NCI-H526 treated with DMSO at 0.1 percent for 48 hours (cell line): ENCODE data around the gene ZNF614.
"Not testable (repeated sequence)": the region's sequence is repeated elsewhere in the genome, so short reads cannot be mapped to it uniquely, and the experiment has no call there.

ENCODE experiments used
- DNase-seq: peaks from one replicate; lab custom pipeline; 2025; lab: John Stamatoyannopoulos, UW

Gene ZNF614

DNA sequence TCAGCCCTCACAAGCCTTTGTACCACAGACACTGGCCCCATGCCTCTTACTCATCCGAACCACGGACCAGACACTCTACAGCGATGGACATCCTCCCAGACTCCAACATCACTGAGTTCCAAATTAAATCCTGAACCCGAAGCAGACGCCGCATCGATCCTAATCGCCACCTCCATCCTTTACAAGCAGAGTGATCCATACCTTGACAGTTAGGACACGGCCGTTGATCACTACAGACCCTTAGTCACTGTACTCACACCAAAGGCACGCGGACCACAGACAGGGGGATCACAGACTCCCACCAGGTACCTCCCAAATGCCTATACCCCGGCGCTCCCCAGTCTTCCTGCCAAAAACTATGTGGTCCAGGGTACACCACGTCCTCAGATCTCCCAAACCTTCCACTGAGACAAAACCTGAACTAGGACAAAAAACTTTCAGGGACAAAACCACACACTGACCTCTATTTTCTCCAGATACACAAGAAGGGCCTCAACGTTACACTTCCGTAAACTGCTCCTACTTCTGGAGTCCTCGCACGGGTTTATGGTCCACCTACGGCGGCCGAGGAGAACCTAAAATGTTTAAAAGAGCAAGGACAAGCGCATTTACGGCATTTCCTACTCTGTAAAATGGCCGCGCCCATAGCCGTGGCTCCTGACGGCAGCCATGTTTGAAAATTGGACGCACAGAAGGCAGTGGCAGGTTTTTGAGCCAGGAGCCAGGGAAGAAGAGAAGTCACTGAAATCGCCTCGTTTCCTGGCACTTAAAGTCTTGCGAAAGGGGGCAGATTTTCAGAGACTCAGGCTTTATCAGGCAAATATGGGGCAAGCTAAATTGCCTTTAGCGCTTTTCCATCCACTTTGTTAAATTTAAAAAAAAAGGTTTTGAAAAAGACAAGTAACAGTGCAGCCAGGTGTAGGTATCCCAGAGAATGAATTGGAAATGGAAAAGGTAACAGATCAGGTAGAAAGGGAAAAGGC, 41.6 kb downstream of the ZNF614 start, which contains the start of gene ZNF350:
ZNF350 (minus strand) TSS at position 532 of the 983 bp plus-strand sequence. CDS start 12,480 bp downstream, outside the sequence.
- peak; percentile 90 for DNase-seq

DNA sequence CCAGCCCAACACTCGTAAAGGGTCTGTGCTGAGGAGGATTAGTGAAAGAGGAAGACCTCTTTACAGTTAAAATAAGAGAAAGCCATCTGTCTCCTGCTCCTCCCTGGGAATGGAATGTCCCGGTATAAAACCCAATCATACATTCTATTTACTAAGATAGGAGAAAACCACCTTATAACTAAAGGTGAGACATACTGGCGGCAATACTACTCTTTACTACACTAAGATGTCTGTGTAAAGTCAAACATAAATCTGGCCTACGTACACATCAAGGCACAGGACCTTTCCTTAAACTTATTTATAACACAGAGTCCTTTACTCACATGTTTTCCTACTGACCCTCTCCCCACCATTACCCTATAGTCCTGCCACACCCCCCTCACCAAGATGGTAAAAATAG, 44.8 kb downstream of the ZNF614 start:
- DNase-seq = no peak

DNA sequence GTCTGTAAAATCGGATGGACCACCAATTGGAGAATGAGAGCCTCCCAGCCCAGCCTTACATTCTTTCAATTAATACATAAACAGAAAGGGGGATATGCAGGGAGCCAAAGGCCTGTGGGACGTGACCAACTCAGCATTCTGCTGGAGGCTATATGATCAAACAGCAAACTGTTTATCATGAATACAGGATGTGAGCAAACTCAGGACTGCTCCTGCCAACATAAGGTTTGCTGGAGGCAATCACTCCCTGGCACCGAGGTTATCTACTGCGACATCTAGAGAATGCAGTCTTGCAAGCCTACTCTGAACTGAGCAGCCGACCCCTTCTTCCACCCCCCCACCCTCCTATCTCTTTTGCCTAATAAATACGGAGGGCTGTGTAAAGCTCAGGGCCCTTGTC, 47.3 kb downstream of the ZNF614 start:
- DNase-seq = not testable (repeated sequence)

DNA sequence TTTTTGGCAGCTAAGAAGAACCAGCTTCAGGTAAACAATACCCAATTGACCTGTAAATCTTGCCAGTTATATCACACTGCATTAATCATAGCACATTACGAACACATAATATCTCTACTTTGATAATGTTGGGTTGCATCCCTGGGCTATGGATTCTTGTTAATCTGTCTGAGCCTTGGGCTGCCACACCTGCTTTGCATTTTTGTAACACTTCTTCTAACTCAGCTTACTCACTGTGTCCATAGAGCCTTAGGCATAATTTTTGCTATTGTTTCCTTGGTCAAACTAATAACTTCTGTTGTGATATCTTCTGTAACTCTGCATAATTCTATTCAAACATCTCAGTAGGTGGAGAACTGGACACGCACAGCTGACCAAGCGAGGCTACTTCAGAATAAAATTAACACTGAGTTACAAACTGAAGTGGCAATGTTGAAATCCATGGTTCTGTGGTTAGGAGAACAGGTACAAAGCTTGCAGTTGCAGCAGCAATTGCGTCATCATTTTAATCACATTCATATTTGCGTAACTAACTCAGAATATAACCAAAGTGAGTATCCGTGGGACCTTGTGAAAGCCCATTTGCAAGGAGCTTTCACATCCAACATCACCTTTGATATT, 48.0 kb downstream of the ZNF614 start:
- no peak for DNase-seq

DNA sequence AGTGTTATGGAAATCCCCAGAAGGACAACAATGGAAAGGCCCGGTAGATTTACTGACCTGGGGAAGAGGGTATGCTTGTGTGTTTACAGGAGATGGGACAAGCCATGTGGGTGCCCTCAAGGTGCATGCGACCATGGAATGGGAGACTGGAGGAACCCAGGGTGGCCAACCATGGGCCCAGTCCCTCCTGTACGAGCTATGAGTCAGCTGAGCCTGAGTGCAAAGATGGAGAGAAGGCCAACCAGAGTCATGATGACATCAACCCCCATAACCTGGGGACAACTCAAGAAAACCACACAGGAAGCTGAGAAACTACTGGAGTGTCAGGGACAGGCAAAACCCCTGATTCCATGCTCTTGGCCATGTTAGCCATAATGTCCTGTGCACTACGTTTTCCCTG, 49.3 kb downstream of the ZNF614 start:
- no peak for DNase-seq

DNA sequence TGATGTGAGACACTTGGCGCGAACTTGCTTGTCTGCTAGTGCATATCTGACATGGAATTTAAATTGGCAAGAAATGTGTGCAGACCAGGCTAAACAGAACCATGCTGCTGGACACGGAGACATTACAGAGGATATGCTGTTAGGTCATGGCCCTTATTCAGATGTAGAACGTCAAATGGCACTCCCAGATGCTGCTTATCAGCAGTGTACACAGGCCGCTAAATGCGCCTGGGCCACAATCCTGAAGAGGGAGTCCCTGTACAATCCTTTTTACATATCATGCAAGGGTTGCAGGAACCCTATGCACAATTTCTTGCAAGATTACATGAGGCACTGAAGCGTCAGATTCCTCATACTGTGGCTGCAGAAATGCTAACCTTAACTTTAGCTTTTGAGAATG, 50.8 kb downstream of the ZNF614 start:
- DNase-seq = no peak

DNA sequence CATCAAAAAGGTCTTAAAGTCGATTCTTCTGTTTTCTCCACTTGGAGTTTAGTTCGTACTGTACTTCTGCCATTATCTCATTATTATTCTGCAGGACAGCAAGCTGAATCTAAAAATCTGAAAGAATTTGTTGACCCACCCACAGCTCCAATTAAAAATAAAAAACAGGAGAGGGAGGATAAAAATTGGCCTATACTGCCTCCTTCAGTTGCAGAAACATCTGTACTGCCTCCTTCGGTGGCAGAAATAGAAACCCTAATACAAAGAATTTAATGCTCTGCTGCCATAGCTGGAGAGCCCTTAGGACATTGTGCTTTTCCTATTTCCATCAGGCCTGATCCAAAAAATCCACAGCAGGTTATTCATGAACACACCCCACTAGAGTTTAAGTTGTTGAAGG, 51.3 kb downstream of the ZNF614 start:
- DNase-seq = no peak

DNA sequence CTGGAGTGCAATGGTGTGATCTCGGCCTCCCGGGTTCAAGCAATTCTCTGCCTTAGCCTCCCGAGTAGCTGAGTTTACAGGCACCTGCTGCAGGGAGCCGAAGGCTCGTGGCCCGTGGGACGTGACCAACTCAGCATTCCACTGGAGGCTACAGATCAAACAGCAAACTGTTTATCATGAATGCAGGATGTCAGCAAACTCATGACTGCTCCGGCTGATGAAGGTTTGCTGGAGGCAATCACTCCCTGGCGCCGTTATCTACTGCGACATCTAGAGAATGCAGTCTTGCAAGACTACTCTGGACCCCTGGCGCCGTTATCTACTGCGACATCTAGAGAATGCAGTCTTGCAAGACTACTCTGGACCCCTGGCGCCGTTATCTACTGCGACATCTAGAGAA, 52.4 kb downstream of the ZNF614 start:
- not testable (repeated sequence) for DNase-seq

DNA sequence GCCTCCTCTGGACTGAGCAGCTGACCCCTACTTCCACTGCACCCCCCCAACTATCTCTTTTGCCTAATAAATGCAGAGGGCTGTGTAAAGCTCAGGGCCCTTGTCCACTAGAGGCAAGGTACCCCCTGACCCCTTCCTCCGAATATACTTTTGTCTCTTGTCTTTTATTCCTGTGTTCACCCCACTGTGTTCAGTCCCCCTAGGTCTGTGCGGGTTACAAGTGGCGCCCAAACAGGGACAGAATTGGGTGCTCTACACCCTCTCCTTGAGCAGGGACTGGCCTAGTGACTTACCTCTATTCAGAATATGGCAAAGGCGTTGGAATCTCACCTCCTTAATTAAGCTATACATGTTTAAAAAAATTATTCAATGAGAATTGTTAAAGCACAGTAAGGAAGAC, 56.6 kb downstream of the ZNF614 start:
- no peak for DNase-seq

DNA sequence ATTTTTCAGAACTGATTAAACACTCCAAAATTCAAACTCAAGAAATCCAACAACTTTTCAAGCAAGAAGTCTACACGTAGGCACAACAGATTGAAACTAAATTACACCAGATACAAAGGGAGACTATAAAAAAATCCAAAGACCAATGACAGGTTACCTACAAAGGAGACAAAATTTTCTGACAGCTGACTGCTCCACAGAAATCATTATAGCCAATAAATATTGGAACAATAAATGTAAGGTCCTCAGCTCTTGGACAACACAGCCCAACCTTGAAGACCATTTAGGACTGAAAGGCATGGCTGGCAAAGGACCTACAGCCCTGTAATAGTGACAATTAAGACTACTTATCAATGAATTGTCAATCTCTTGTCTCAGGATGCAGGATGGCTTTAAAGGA, 57.5 kb downstream of the ZNF614 start:
- DNase-seq = no peak

DNA sequence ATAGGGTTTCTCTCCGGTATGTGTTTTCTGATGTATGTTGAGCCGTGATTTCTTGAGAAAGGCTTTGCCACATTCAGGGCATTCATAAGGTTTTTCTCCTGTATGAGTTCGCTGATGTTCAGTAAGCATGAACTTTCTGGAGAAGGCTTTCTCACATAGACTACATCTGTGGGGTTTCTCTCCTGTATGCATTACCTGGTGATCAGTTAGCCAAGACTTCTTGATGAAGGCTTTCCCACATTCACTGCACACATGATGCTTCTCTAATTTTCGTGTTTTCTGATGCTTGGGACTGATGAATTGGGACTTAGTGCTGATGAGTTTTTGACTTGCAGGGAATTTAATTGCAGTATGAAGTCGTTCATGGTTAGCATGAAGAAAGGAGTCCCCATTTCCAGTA, 62.6 kb downstream of the ZNF614 start:
- DNase-seq = no peak
